GM12878 (cell line): ENCODE measurements around the gene VSTM4. TPM values are rescaled to one million over a fixed set of nuclear protein-coding genes. Genes with fewer than 3 reads are reported as not detected.

Source experiments
- ATAC-seq: fragments of 200-7000 bp; cut with Tn5 transposase; 3 replicates; pipeline ENCODE4 v1.9.1; 2020; ENCODE audit warnings: mild to moderate bottlenecking, moderate library complexity
- BruUV-seq: library from RNA; stranded (reverse); fragments of 400-500 nt; replicated peaks from 2 replicates; lab custom pipeline; 2021; lab: Mats Ljungman, UMichigan
- CTCF ChIA-PET: fragments of 300-600 bp; sonication (Branson Sonifier 250); formaldehyde crosslinking; extraction: SDS; loops from one replicate; lab custom pipeline; 2021; ENCODE audit warnings: inconsistent platforms; lab: Yijun Ruan, JAX
- POLR2A ChIA-PET: fragments of 350-600 bp; formaldehyde crosslinking; extraction: SDS; loops from one replicate; lab custom pipeline; 2021; ENCODE audit warnings: inconsistent platforms; lab: Charles Lee
- RAD21 ChIA-PET: fragments of 300-600 bp; sonication (Branson Sonifier 250); formaldehyde crosslinking; loops from one replicate; lab custom pipeline; 2023; ENCODE audit warnings: antibody characterized with exemption; ENCODE audit not compliant: unreplicated experiment; lab: Charles Lee
- SMC1A ChIA-PET: fragments of 300-600 bp; sonication (Branson Sonifier 250); formaldehyde crosslinking; loops from one replicate; lab custom pipeline; 2023; ENCODE audit not compliant: unreplicated experiment, uncharacterized antibody; lab: Charles Lee
- DNase-seq: peaks from one replicate; pipeline ENCODE4 v3.0.0-alpha.2; 2011; ENCODE audit warnings: low read depth, low spot score
- FAIRE-seq: peaks from 3 replicates; lab custom pipeline; 2011; peaks lifted over from hg19 to GRCh38; lab: Jason Lieb, UNC
- H2AFZ ChIP-seq: 2 replicates; pipeline ENCODE4 v1.6.0; 2011; ENCODE audit warnings: low read depth, low read length, control low read depth; ENCODE audit not compliant: control insufficient read depth
- H3K27ac ChIP-seq: 2 replicates; pipeline ENCODE4 v1.5.1; 2011; ENCODE audit warnings: control low read depth; ENCODE audit not compliant: control insufficient read depth, insufficient read depth
- H3K27me3 ChIP-seq, 2 experiments: replicated peaks in 1 of 2; 2 replicates each; pipeline versions ENCODE4 v1.6.0 to v1.6.1; 2011; ENCODE audit warnings: low read length in 1 of 2; ENCODE audit not compliant: control insufficient read depth in 2 of 2, insufficient read depth in 2 of 2
- H3K36me3 ChIP-seq, 2 experiments: 2 replicates each; pipeline ENCODE4 v1.5.1; 2011; ENCODE audit warnings: low read length in 1 of 2; ENCODE audit not compliant: control insufficient read depth in 2 of 2, insufficient read depth in 2 of 2
- H3K4me1 ChIP-seq: 2 replicates; pipeline ENCODE4 v1.6.1; 2011; ENCODE audit warnings: mild to moderate bottlenecking, low read length, moderate library complexity, mixed read lengths; ENCODE audit not compliant: control insufficient read depth, insufficient read depth
- H3K4me2 ChIP-seq: 2 replicates; pipeline ENCODE4 v1.6.0; 2011; ENCODE audit warnings: control low read depth; ENCODE audit not compliant: control insufficient read depth, insufficient read depth
- H3K4me3 ChIP-seq: fragments of 200-600 bp; sonication (generic); 2 replicates; pipeline ENCODE4 v1.5.1; 2016
- H3K79me2 ChIP-seq: 2 replicates; pipeline ENCODE4 v1.6.0; 2011; ENCODE audit warnings: low read length; ENCODE audit not compliant: control insufficient read depth, insufficient read depth
- H3K9ac ChIP-seq: 2 replicates; pipeline ENCODE4 v1.8.0; 2011; ENCODE audit warnings: low read length, control low read depth, mixed read lengths; ENCODE audit not compliant: control insufficient read depth, insufficient read depth
- H3K9me3 ChIP-seq: replicated peaks from 3 replicates; pipeline ENCODE4 v1.5.1; 2011; ENCODE audit warnings: mild to moderate bottlenecking, low read length; ENCODE audit not compliant: control insufficient read depth, insufficient read depth
- H4K20me1 ChIP-seq: 2 replicates; pipeline ENCODE4 v1.6.0; 2011; ENCODE audit not compliant: control insufficient read depth, insufficient read depth
- ATF3 ChIP-seq: IDR thresholded peaks from 2 replicates; pipeline ENCODE4 v1.6.1; 2011; ENCODE audit warnings: low read depth, mild to moderate bottlenecking, low read length, moderate library complexity, borderline replicate concordance; ENCODE audit errors: extremely low read depth
- CBX5 ChIP-seq: sonication (generic); IDR thresholded peaks from 2 replicates; pipeline ENCODE4 v1.6.1; 2016; ENCODE audit warnings: low read depth, moderate library complexity, mild to moderate bottlenecking, inconsistent platforms
- CREB1 ChIP-seq: IDR thresholded peaks from 2 replicates; pipeline ENCODE4 v1.6.1; 2012; ENCODE audit warnings: low read depth, mild to moderate bottlenecking, inconsistent platforms
- EGR1 ChIP-seq, 2 experiments: IDR thresholded peaks; 1 replicate in 1 of 2; 2 replicates in 1 of 2; pipeline ENCODE4 v1.6.1; 2011 to 2012; ENCODE audit warnings: low read depth in 2 of 2, low read length in 2 of 2, borderline replicate concordance in 1 of 2, mild to moderate bottlenecking in 1 of 2, moderate library complexity in 1 of 2
- IRF5 ChIP-seq: fragments of 450-650 bp; IDR thresholded peaks from 2 replicates; pipeline ENCODE4 v1.6.1; 2017; ENCODE audit warnings: borderline replicate concordance
- RB1 ChIP-seq: fragments of 450-650 bp; formaldehyde crosslinking; IDR thresholded peaks from 2 replicates; pipeline ENCODE4 v1.6.1; 2017; ENCODE audit warnings: mild to moderate bottlenecking, borderline replicate concordance
- STAT1 ChIP-seq: fragments of 450-650 bp; conservative IDR thresholded peaks from 2 replicates; pipeline ENCODE4 v1.6.1; 2014; ENCODE audit warnings: antibody characterized with exemption, mild to moderate bottlenecking
- WGBS: methylation state at CpG from one replicate; pipeline ENCODE4 v1.1.6; 2016; ENCODE audit warnings: low lambda C conversion rate; ENCODE audit not compliant: insufficient replicate concordance, insufficient coverage; ENCODE audit errors: missing lambda C conversion rate; 5-methylcytosine and 5-hydroxymethylcytosine counted together
- in situ Hi-C: fragments of 300-500 bp; cut with MboI; formaldehyde crosslinking; loops from 9 replicates; pipeline ENCODE4 v1.14.3; 2018; ENCODE audit warnings: mixed read lengths
- intact Hi-C: fragments of 100-400 bp; cut with micrococcal nuclease; formaldehyde crosslinking; loops from one replicate; pipeline ENCODE4 v1.14.2; 2022; ENCODE audit not compliant: unreplicated experiment
- polyA plus RNA-seq, 11 experiments: library from polyadenylated mRNA; depleted of rRNA in 4 of 11; unstranded in 6 of 11; stranded (reverse) in 5 of 11; fragments of >200 nt; fragmentation: Nextera tagmentation in 4 of 11; fragmentation: Illumina TruSeq in 1 of 11; extraction: Ambion mirVana in 4 of 11; extraction: Trizol in 1 of 11; gene quantifications; 1 replicate in 1 of 11; 2 replicates in 10 of 11; pipeline versions ENCODE4 v1.2.1 to v1.2.3, GENCODE V29; 2011 to 2016; ENCODE audit warnings: inconsistent platforms in 2 of 11, missing spikeins in 2 of 11, low read depth in 1 of 11
- total RNA-seq, 4 experiments: library from RNA; depleted of rRNA in 3 of 4; stranded (reverse); fragments of >200 nt in 3 of 4; fragmentation: Illumina TruSeq in 1 of 4; extraction: Trizol in 1 of 4; gene quantifications; 2 replicates each; pipeline versions ENCODE4 v1.2.1 to v1.2.3, GENCODE V29; 2013 to 2021
- TF ChIP-seq, protein P1 (sequence below): fragments of 450-650 bp; IDR thresholded peaks from 2 replicates; pipeline ENCODE4 v1.6.1; 2017; ENCODE audit warnings: mild to moderate bottlenecking, low read depth, inconsistent platforms; ENCODE audit not compliant: poor library complexity, severe bottlenecking
- TF ChIP-seq, protein P2 (sequence below): fragments of 450-650 bp; formaldehyde crosslinking; IDR thresholded peaks from 2 replicates; pipeline ENCODE4 v1.4.0; 2022; ENCODE audit warnings: mild to moderate bottlenecking, moderate library complexity

Gene VSTM4
- total and polyA plus RNA-seq, 10 of the 15 experiments (the other 5 are each of a cell fraction or from before 2014, with no cell fraction given) = 0.01 to 0.14 (median 0.02) TPM; not detected in 7

DNA sequence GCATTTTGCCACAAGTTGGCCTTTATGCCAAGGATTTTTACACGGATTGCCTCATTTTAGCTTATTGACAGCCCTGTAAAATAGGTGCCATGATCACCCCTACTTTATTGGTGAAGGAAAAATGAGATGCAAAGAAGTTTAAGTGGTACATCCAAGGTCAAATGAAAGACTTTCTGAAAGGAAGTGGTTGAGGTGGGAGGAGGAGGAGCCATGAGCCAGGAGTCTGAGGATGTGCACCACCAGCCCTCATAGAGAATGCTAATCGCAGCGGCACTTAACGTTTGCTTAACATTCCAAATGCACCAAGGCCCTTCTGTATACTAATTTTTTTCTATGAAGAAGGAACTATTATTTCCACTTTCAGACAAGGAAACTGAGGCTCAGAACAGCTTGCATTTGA, 144.7 kb downstream of the VSTM4 start (continued):
- TF ChIP-seq, protein P1, sequence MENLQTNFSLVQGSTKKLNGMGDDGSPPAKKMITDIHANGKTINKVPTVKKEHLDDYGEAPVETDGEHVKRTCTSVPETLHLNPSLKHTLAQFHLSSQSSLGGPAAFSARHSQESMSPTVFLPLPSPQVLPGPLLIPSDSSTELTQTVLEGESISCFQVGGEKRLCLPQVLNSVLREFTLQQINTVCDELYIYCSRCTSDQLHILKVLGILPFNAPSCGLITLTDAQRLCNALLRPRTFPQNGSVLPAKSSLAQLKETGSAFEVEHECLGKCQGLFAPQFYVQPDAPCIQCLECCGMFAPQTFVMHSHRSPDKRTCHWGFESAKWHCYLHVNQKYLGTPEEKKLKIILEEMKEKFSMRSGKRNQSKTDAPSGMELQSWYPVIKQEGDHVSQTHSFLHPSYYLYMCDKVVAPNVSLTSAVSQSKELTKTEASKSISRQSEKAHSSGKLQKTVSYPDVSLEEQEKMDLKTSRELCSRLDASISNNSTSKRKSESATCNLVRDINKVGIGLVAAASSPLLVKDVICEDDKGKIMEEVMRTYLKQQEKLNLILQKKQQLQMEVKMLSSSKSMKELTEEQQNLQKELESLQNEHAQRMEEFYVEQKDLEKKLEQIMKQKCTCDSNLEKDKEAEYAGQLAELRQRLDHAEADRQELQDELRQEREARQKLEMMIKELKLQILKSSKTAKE = no peak
- TF ChIP-seq STAT1 = no peak

GRCh38 chr10:48970046-48970445, 145.3 kb downstream of the VSTM4 start:
- 97% methylated on average over 14 of the region's 14 CpGs for WGBS
- no peak overlapping the region for H3K4me2 ChIP-seq
- no peaks in the 10 kb centered on the region for H3K4me1 ChIP-seq
- BruUV-seq = no TSS peak
- in situ Hi-C loops = no loop called here
- no peak overlapping the region for H3K4me3 ChIP-seq
- no peaks in the 10 kb centered on the region for H3K9me3 ChIP-seq
- no peak overlapping the region for H3K9ac ChIP-seq
- no peaks in the 10 kb centered on the region for H3K79me2 ChIP-seq
- ChIA-PET CTCF (interaction anchor here (1.2 kb wide), 1 partner anchor 311 kb away, joined by 3 read pairs; no protein-coding TSS in a partner anchor), POLR2A (no interaction called here), RAD21 (interaction anchor here (1.4 kb wide), 1 partner anchor 311 kb away, joined by 5 read pairs; no protein-coding TSS in a partner anchor), SMC1A (no interaction called here)
- ATAC-seq (no peak), DNase-seq (no peak), FAIRE-seq (no peak)
- intact Hi-C loops = no loop called here
- no peaks in the 10 kb centered on the region for H3K27me3 ChIP-seq
- H3K36me3 ChIP-seq = peaks cover 20 to 33% of the 10 kb centered on the region in 2 experiments
- no peaks in the 10 kb centered on the region for H4K20me1 ChIP-seq
- TF ChIP-seq, protein P2, sequence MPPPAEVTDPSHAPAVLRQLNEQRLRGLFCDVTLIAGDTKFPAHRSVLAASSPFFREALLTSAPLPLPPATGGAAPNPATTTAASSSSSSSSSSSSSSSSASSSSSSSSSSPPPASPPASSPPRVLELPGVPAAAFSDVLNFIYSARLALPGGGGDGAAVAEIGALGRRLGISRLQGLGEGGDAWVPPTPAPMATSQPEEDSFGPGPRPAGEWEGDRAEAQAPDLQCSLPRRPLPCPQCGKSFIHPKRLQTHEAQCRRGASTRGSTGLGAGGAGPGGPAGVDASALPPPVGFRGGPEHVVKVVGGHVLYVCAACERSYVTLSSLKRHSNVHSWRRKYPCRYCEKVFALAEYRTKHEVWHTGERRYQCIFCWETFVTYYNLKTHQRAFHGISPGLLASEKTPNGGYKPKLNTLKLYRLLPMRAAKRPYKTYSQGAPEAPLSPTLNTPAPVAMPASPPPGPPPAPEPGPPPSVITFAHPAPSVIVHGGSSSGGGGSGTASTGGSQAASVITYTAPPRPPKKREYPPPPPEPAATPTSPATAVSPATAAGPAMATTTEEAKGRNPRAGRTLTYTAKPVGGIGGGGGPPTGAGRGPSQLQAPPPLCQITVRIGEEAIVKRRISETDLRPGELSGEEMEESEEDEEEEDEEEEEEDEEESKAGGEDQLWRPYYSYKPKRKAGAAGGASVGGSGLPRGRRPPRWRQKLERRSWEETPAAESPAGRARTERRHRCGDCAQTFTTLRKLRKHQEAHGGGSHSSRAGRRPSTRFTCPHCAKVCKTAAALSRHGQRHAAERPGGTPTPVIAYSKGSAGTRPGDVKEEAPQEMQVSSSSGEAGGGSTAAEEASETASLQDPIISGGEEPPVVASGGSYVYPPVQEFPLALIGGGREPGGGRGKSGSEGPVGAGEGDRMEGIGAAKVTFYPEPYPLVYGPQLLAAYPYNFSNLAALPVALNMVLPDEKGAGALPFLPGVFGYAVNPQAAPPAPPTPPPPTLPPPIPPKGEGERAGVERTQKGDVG (CRISPR knock-in tag) = no peak
- no peak for TF ChIP-seq RB1
- no peak for TF ChIP-seq CREB1
- no peak for TF ChIP-seq ATF3
- TF ChIP-seq IRF5 = no peak
- no peak for TF ChIP-seq EGR1 (IDR thresholded peaks at IDR 0.05; ENCODE audit: borderline replicate concordance in 1 of 2, low read depth in 2 of 2, low read length in 2 of 2)
- no peak for TF ChIP-seq CBX5
- H3K27ac ChIP-seq = no peak overlapping the region
- no peak overlapping the region for H2AFZ ChIP-seq
